MM.1S (cell line): ENCODE data around the gene ERC2.
A peak's percentile ranks its signal among the peaks of the same experiment; 100 is the strongest.

Experiments used
- DNase-seq: peaks from one replicate; pipeline ENCODE4 v3.0.0-alpha.2; 2015
- H2AFZ ChIP-seq: fragments of 300-600 bp; sonication (generic); 2 replicates; pipeline ENCODE4 v1.6.0; 2016; ENCODE audit warnings: antibody characterized with exemption, low read length
- H3F3A ChIP-seq: fragments of 300-600 bp; sonication (generic); 2 replicates; pipeline ENCODE4 v1.6.1; 2016; ENCODE audit warnings: mild to moderate bottlenecking, antibody characterized with exemption, low read length, moderate library complexity, mixed read lengths; ENCODE audit not compliant: insufficient read depth
- H3K27ac ChIP-seq: fragments of 300-600 bp; sonication (generic); 2 replicates; pipeline ENCODE4 v1.5.1; 2016; ENCODE audit warnings: mild to moderate bottlenecking, low read length
- H3K27me3 ChIP-seq: fragments of 300-600 bp; sonication (generic); replicated peaks from 2 replicates; pipeline ENCODE4 v1.6.0; 2016; ENCODE audit warnings: low read length; ENCODE audit not compliant: insufficient read depth
- H3K36me3 ChIP-seq: fragments of 300-600 bp; sonication (generic); replicated peaks from 2 replicates; pipeline ENCODE4 v1.6.1; 2016; ENCODE audit warnings: mild to moderate bottlenecking, low read length, mixed read lengths; ENCODE audit not compliant: insufficient read depth
- H3K4me1 ChIP-seq: fragments of 300-600 bp; sonication (generic); 2 replicates; pipeline ENCODE4 v1.6.1; 2016; ENCODE audit warnings: low read length, mixed read lengths
- H3K4me2 ChIP-seq: fragments of 300-600 bp; sonication (generic); 2 replicates; pipeline ENCODE4 v1.6.0; 2016; ENCODE audit warnings: low read depth, low read length
- H3K4me3 ChIP-seq: fragments of 300-600 bp; sonication (generic); 2 replicates; pipeline ENCODE4 v1.5.1; 2016; ENCODE audit warnings: low read length, mixed read lengths
- H3K79me2 ChIP-seq: fragments of 300-600 bp; sonication (generic); 2 replicates; pipeline ENCODE4 v1.6.1; 2016; ENCODE audit warnings: mixed run types, low read length, mixed read lengths
- H3K9ac ChIP-seq: fragments of 300-600 bp; sonication (generic); 2 replicates; pipeline ENCODE4 v1.6.1; 2016; ENCODE audit warnings: low read length, mixed read lengths
- H3K9me2 ChIP-seq: fragments of 300-600 bp; sonication (generic); replicated peaks from 2 replicates; pipeline ENCODE4 v1.6.1; 2016; ENCODE audit warnings: mild to moderate bottlenecking, low read length, mixed read lengths; ENCODE audit not compliant: insufficient read depth
- H3K9me3 ChIP-seq: fragments of 300-600 bp; sonication (generic); replicated peaks from 2 replicates; pipeline ENCODE4 v1.6.1; 2016; ENCODE audit warnings: mild to moderate bottlenecking, low read length, mixed read lengths; ENCODE audit not compliant: insufficient read depth
- H4K20me1 ChIP-seq: fragments of 300-600 bp; sonication (generic); 2 replicates; pipeline ENCODE4 v1.6.1; 2016; ENCODE audit warnings: mild to moderate bottlenecking, low read length, moderate library complexity, mixed read lengths; ENCODE audit not compliant: insufficient read depth
- EZH2 ChIP-seq: fragments of 300-600 bp; sonication (generic); optimal IDR thresholded peaks from 2 replicates; pipeline ENCODE3; 2017; ENCODE audit warnings: low read depth, mild to moderate bottlenecking, antibody characterized with exemption, low read length, mixed read lengths
- EZH2phosphoT487 ChIP-seq: fragments of 300-600 bp; sonication (generic); IDR thresholded peaks from 2 replicates; pipeline ENCODE4 v1.6.1; 2018; ENCODE audit warnings: antibody characterized with exemption, low read length
- TF ChIP-seq, protein P1 (sequence below): fragments of 300-600 bp; sonication (generic); IDR thresholded peaks from 2 replicates; pipeline ENCODE4 v1.5.1; 2016; ENCODE audit warnings: antibody characterized with exemption, low read length, mixed read lengths

The ERC2 gene

DNA sequence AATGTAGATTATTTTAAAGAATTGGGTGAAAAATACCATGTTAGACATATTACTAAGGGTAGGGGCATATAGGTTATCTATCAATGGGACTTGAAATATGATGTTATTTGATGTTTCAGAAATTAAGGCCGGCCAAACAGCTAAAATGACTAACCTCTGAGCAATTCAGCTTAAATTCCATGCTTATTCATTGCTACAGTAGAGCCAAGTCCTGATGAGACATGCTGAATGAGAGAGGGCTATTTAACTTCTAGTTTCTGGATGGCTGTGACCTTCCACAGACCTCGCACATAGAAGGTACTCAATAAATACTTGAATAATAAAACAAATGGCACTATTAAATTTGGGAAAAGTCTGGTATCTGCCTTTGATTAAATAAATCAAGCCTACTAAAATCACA is 805.6 kb downstream of the ERC2 start:
- Histone ChIP-seq H3K4me2 (no peak overlapping the region), H3K4me3 (no peak overlapping the region), H3K9ac (no peak overlapping the region)

DNA sequence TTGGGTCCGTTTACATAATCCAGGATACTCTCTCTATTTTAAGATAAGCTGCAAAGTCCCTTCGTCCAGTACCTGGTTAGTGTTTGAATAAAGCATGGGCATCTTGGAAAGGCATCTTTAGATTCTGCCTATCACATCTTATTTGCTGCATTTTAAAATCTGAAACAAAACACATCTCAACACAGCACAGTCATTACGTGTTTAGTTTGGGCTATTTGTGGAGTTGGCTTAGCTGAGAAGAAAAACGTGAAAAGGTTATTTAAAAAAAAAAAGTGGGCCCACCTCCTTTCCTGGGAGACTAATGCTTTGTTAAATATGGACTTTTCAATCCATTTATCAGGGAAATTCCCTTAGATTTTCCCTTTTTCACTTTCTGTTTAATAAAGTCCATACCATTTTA is 806.7 kb downstream of the ERC2 start:
- Histone ChIP-seq H4K20me1 (no peaks in the 10 kb centered on the region), H3K27ac (peak overlapping the region; percentile 88), H3K4me2 (peak overlapping the region; percentile 72), H3K4me3 (peak overlapping the region; percentile 26), H2AFZ (peak overlapping the region; percentile 32), H3K9ac (peak overlapping the region; percentile 17; the same call in 1 of the 2 replicates), H3K9me3 (no peaks in the 10 kb centered on the region), H3F3A (peaks cover 47% of the 10 kb centered on the region), H3K79me2 (no peaks in the 10 kb centered on the region), H3K27me3 (no peaks in the 10 kb centered on the region), H3K4me1 (peaks cover 53% of the 10 kb centered on the region), H3K36me3 (no peaks in the 10 kb centered on the region), H3K9me2 (no peaks in the 10 kb centered on the region)
- DNase-seq = no peak
- TF ChIP-seq EZH2phosphoT487 = no peak
- TF ChIP-seq EZH2 = no peak
- TF ChIP-seq, protein P1, sequence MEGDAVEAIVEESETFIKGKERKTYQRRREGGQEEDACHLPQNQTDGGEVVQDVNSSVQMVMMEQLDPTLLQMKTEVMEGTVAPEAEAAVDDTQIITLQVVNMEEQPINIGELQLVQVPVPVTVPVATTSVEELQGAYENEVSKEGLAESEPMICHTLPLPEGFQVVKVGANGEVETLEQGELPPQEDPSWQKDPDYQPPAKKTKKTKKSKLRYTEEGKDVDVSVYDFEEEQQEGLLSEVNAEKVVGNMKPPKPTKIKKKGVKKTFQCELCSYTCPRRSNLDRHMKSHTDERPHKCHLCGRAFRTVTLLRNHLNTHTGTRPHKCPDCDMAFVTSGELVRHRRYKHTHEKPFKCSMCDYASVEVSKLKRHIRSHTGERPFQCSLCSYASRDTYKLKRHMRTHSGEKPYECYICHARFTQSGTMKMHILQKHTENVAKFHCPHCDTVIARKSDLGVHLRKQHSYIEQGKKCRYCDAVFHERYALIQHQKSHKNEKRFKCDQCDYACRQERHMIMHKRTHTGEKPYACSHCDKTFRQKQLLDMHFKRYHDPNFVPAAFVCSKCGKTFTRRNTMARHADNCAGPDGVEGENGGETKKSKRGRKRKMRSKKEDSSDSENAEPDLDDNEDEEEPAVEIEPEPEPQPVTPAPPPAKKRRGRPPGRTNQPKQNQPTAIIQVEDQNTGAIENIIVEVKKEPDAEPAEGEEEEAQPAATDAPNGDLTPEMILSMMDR = no peak

More for the DNA sequence above, 805.6 kb downstream of the ERC2 start:
- H3F3A ChIP-seq = peaks cover 46% of the 10 kb centered on the region
- no peaks in the 10 kb centered on the region for H4K20me1 ChIP-seq
- TF ChIP-seq, protein P1 = no peak
- TF ChIP-seq EZH2 (no peak), EZH2phosphoT487 (no peak)
- no peaks in the 10 kb centered on the region for H3K79me2 ChIP-seq
- DNase-seq = no peak
- peak overlapping the region; percentile 88; the same call in 1 of the 2 replicates for H3K27ac ChIP-seq
- no peaks in the 10 kb centered on the region for H3K27me3 ChIP-seq
- no peaks in the 10 kb centered on the region for H3K9me2 ChIP-seq
- no peaks in the 10 kb centered on the region for H3K9me3 ChIP-seq
- peaks cover 50% of the 10 kb centered on the region for H3K4me1 ChIP-seq
- no peak overlapping the region for H2AFZ ChIP-seq
- H3K36me3 ChIP-seq = no peaks in the 10 kb centered on the region

DNA sequence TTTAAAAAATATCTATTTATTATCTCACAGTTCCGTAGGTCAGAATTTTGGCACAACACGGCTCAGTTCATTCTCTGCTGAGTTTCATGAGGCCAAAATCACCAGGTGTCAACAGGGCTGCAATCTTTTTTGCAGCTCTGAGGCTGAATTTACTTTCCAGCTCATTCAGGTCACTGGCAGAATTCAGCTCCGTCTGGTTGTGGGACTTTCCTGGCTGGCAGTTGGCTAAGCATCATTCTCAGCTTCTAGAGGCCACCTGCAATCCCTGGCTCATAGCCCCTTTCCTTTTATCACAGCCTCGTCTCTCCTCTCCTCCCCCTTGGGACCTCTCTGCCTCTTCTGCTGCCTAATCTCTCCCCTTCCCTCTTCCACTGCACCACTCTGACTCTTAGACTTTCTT is 807.1 kb downstream of the ERC2 start:
- peak; percentile 76 for DNase-seq
- Histone ChIP-seq H3K9ac (peak overlapping the region; percentile 17; the same call in 1 of the 2 replicates), H3K4me2 (peak overlapping the region; percentile 72), H3K4me3 (peak overlapping the region; percentile 26), H3K79me2 (no peaks in the 10 kb centered on the region), H3K27ac (peak overlapping the region; percentile 88), H3K9me2 (no peaks in the 10 kb centered on the region), H3K9me3 (no peaks in the 10 kb centered on the region), H3K36me3 (no peaks in the 10 kb centered on the region), H3F3A (peaks cover 47% of the 10 kb centered on the region), H4K20me1 (no peaks in the 10 kb centered on the region), H2AFZ (peak overlapping the region; percentile 32), H3K4me1 (peaks cover 53% of the 10 kb centered on the region), H3K27me3 (no peaks in the 10 kb centered on the region)
- TF ChIP-seq, protein P1 = no peak
- no peak for TF ChIP-seq EZH2phosphoT487
- TF ChIP-seq EZH2 = no peak
